Skeletal muscle cell (primary cell): ENCODE measurements around the gene CLDN1.
A peak's percentile ranks its signal among the peaks of the same experiment; 100 is the strongest.

Experiments used
- DNase-seq: peaks from one replicate; pipeline ENCODE4 v3.0.0-alpha.2; 2010; ENCODE audit warnings: low read depth
- H3K4me3 ChIP-seq: 2 replicates; pipeline ENCODE4 v1.5.1; 2011; ENCODE audit warnings: low read depth, mild to moderate bottlenecking, control low read depth, low read length, moderate library complexity

CLDN1 gene

DNA sequence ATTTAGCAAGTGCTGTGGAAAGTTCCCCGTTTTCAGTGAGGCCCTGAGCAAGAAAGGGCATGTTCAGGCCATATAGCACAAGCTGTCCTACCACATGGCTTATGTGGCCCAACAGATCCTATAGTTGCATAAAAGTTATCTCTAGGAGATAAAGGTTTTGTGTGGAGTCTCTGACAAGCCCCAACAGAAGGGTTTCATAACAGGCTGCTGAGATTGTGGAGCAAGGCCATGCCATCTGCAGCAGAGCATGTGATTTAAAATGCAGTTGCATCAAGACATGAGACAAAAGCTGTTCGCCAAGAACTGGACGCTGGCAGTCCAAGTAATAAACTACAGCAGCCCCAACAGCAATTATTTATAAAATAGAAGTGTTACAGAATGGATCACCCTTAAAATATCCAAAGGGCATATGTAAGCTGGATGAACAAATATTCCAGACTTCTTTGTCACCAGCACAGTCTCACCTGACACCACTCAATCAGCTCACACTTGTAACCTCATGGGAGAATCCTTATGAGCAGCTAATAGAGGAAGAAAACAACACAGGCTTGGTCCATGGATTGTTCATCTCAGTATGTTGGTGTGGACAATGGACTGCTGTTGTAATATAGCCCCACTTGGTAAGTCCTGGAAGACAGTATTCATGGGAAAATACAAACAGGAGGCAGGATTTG lies 14.4 kb upstream of the CLDN1 start:
- no peak for DNase-seq
- no peak overlapping the region for H3K4me3 ChIP-seq

DNA sequence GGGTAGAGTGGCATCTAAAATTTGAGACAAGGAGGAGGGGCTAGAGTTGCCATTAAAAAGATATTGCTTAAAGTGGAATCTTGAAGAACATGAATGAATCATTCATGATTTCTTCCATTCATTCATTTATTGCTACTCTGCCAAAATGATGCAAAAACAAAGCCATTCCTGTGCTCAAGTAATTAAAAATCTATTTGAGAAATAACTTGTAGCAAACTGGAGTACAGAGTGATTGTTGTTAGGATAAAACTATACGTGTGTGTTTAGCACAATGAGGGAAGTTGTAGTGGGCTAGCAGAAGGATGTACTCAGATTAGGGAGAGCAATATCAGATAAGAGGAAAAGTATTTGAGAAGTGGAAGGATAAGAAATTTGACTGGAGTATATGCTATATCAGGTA lies 11.7 kb upstream of the CLDN1 start:
- no peak overlapping the region for H3K4me3 ChIP-seq
- no peak for DNase-seq

DNA sequence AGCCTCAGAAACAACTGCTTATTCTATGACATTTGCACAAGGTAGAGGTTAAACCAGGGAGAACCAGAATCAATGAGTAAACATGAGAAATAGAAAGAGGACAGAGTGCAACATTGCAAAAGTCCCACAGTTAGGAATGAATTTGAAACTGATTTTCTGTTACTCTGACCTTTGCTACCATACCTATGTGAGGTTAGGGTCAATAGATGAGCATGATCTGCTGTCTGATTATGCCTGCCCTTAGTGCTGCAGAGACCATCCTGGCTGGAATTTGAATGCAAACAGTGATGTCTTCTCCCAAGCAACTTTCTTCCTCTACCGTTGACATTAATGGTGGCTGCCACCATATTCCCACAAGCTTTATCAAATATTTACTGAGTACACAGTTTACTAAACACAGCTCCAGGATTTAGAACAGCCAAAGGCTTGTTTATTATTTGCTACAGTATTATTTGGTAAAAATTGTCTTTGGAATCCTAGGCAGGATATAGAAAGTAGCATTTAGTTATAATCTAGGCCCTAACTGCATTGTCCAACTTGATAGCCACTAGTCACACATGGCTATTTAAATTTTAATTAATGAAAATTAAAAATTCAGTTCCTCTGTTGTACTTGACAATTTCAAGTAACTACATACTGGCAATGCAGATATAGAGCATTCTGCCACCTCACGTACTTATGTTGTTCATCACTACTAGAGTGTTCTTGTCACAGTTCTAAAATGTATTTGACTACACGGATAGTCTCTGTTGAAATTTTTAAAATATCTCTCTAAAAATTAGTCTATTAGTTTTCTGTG lies 8.9 kb upstream of the CLDN1 start:
- DNase-seq = no peak
- H3K4me3 ChIP-seq = no peak overlapping the region

- no peak for DNase-seq
Measured at GRCh38 chr3:190326930-190327329, 4.7 kb upstream of the CLDN1 start.

GRCh38 chr3:190326361-190326760 lies 4.1 kb upstream of the CLDN1 start:
- no peak for DNase-seq
- H3K4me3 ChIP-seq = no peak overlapping the region

More at GRCh38 chr3:190326930-190327329, 4.7 kb upstream of the CLDN1 start:
- no peak overlapping the region for H3K4me3 ChIP-seq

GRCh38 chr3:190325923-190326322 lies 3.7 kb upstream of the CLDN1 start:
- no peak overlapping the region for H3K4me3 ChIP-seq
- no peak for DNase-seq

- H3K4me3 ChIP-seq = peak overlapping the region; percentile 9
- DNase-seq = no peak
Measured at GRCh38 chr3:190323246-190323626, 990 bp upstream of the CLDN1 start.

GRCh38 chr3:190322604-190323245 lies 479 bp upstream of the CLDN1 start:
- no peak for DNase-seq
- H3K4me3 ChIP-seq = peak overlapping the region; percentile 55

GRCh38 chr3:190320594-190321362 lies 1.5 kb downstream of the CLDN1 start:
- H3K4me3 ChIP-seq = no peak overlapping the region
- no peak for DNase-seq

DNA sequence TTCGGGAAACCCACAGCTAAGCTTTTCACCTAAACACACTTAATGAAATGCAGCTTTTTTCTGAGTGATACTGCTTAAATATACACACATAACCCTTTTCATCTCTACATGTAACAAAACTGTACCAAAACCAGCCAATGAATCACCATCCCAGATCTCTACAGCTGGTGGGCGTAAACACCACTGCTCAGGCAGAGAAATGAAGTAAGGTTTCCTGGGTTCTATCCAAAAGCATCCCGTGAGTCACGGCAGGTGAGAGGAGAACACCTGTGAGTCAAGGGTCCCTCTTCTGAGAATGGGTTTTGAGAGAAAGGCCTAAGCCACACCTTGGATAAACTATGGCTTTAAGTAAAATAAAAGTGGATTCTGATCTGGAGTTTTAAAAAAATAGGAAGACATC lies 2.6 kb downstream of the CLDN1 start:
- no peak overlapping the region for H3K4me3 ChIP-seq
- DNase-seq = no peak

DNA sequence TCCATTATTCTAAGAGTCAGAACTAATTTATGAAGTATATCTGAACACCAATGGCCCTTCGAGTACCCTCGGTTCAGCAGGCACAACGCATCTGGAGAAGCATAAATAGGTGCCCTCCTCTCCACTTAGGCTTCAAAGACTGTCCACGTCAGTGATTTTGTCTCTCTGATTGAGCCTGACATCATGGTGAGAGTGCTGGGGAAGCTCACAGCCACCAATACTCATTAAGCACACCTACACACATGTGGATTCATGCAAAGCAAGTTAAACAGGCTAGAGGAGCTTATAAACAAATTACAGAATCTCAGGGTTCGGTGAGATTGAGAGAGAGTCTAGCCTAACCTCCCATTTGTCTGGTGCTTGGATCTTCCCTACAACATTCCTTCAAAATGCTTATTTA lies 3.6 kb downstream of the CLDN1 start:
- no peak overlapping the region for H3K4me3 ChIP-seq
- no peak for DNase-seq

- H3K4me3 ChIP-seq = no peak overlapping the region
- no peak for DNase-seq
Measured at GRCh38 chr3:190314741-190315140, 7.5 kb downstream of the CLDN1 start.

DNA sequence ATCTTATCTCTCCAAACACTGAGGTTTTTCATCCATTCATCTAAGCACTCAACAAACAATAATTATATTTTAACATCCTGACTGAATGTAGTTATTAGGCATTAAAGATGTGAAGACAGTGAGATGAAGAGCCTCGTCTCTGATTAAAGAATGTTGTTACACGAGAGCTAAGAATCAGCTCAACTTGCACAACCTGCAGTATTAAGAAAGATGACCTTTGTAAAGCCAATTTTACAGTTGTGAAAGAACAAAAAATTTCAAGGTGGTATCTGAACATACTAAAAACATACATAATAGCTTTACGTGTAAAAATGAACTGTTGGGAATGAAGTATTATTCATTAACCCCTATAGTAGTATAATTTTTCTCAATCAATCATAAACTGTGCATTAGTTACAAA lies 12.8 kb downstream of the CLDN1 start:
- no peak for DNase-seq
- H3K4me3 ChIP-seq = no peak overlapping the region

- no peak overlapping the region for H3K4me3 ChIP-seq
- no peak for DNase-seq
Measured at GRCh38 chr3:190308154-190308553, 14.1 kb downstream of the CLDN1 start.

- no peak overlapping the region for H3K4me3 ChIP-seq
- DNase-seq = no peak
Measured at GRCh38 chr3:190307164-190307545, 15.1 kb downstream of the CLDN1 start.

DNA sequence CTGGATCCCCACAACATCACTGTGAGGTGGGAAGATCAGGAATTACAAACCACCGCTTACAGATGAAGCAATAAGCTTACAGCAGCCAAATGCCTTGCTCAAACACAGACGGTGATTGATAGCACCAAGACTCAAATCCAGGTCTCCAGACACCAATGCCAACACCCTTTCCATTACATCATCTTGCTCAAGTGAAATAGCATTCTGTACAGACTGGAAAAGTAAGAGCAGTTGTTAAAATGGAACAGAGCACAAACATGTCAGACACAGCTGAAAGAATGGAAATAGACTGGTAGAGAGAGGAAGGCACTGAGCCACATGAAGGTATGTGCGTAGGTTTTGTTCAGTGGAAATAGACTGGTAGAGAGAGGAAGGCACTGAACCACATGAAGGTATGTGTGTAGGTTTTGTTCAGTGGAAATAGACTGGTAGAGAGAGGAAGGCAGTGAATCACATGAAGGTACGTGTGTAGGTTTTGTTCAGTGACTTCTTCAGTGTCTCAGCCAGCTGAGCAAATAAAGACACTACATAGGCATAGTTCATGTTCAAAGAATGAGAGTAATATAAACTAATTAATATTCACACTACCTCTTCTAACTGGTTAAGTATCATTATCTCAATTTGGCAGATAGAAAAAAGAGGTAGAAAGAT lies 15.6 kb downstream of the CLDN1 start:
- peak; percentile 94 for DNase-seq
- H3K4me3 ChIP-seq = no peak overlapping the region

- no peak for DNase-seq
- H3K4me3 ChIP-seq = no peak overlapping the region
Measured at GRCh38 chr3:190306026-190306425, 16.2 kb downstream of the CLDN1 start.

DNA sequence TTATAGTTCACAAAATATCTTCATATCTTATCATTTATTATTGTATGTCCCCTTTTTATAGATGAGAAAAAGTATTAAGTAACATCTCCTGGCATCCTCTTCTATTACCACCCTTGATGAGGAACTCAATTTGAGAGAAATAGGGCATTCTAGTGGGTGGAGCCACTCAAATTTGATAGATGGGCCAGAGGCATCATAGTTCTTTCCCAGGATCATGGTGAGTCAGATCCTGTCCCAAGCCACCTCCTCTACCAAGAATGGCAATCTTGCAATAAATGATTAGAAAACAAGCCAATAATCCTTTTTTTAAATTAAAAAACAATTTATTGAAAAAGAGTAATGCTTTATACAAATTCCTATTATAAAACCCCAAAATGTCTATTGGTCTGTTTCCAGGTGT lies 16.8 kb downstream of the CLDN1 start:
- no peak overlapping the region for H3K4me3 ChIP-seq
- DNase-seq = no peak

DNA sequence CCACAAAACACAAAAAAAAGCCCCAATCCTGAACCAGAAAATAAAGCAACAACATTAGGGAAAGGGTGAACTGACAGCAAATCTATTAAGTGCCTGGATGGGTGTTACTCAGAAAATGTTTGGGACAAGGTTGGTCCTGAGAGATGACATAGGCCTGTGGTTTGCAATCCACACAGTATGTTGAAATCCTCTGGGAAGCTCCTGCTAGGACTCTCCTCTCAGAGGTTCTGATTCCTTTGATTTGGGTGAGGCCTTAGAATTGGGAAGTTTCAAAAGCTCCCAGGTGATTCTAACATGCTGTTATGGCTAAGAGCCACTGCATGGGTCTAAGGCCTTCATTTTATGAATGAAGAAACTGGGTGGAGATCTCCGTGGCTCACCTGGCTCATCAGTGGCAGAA lies 18.4 kb downstream of the CLDN1 start:
- no peak overlapping the region for H3K4me3 ChIP-seq
- DNase-seq = no peak
